GM21529 (cell line): ENCODE measurements around the gene TAF12.
A peak's percentile ranks its signal among the peaks of the same experiment; 100 is the strongest.
"Not testable (repeated sequence)": the region's sequence is repeated elsewhere in the genome, so short reads cannot be mapped to it uniquely, and the experiment has no call there.

Experiments used
- ATAC-seq: cut with Tn5 transposase; IDR thresholded peaks from one replicate; pipeline ENCODE4 v1.9.1; 2021; ENCODE audit not compliant: unreplicated experiment

The TAF12 gene

GRCh38 chr1:28586585-28587391, 56.1 kb downstream of the TAF12 start:
- not testable (repeated sequence) for ATAC-seq

- ATAC-seq, result no peak
Measured at GRCh38 chr1:28582248-28582615, 60.6 kb downstream of the TAF12 start.

GRCh38 chr1:28581531-28582247, 61.2 kb downstream of the TAF12 start:
- ATAC-seq, result peak; percentile 84

GRCh38 chr1:28580722-28581530, 61.9 kb downstream of the TAF12 start:
- ATAC-seq, result peak; percentile 25

GRCh38 chr1:28579401-28579800, 63.5 kb downstream of the TAF12 start:
- ATAC-seq, result no peak

- ATAC-seq, result no peak
Measured at GRCh38 chr1:28578696-28579218, 64.1 kb downstream of the TAF12 start.

GRCh38 chr1:28577738-28578536, 64.9 kb downstream of the TAF12 start:
- ATAC-seq, result no peak

GRCh38 chr1:28577052-28577678, 65.7 kb downstream of the TAF12 start:
- no peak for ATAC-seq

GRCh38 chr1:28573564-28573963, 69.3 kb downstream of the TAF12 start:
- ATAC-seq, result no peak

GRCh38 chr1:28572891-28573290, 70.0 kb downstream of the TAF12 start:
- ATAC-seq, result not testable (repeated sequence)

GRCh38 chr1:28571911-28572310, 71.0 kb downstream of the TAF12 start:
- ATAC-seq, result no peak

GRCh38 chr1:28566931-28567330, 75.9 kb downstream of the TAF12 start:
- no peak for ATAC-seq

- ATAC-seq, result no peak
Measured at GRCh38 chr1:28565726-28566125, 77.1 kb downstream of the TAF12 start.

GRCh38 chr1:28565040-28565439, 77.8 kb downstream of the TAF12 start:
- ATAC-seq, result no peak

GRCh38 chr1:28564310-28564709, 78.6 kb downstream of the TAF12 start:
- ATAC-seq, result no peak

GRCh38 chr1:28560886-28561285, 82.0 kb downstream of the TAF12 start:
- ATAC-seq, result no peak
